ENCODE measurements around the gene ZNF254.

ZNF254 gene

GRCh38 chr19:24062190-24062589 lies 24.8 kb upstream of the ZNF254 start:
- TF ChIP-seq SIN3A (IDR thresholded peaks at IDR 0.05; ENCODE audit: borderline replicate concordance, insufficient read depth, low read length) (no peak), TAF1 (IDR thresholded peaks at IDR 0.05; ENCODE audit: borderline replicate concordance, insufficient read depth, low read length) (no peak), FOXP2 (optimal IDR thresholded peaks at IDR 0.05; ENCODE audit: borderline replicate concordance, extremely low read depth, extremely low read length, insufficient read depth) (no peak), REST (IDR thresholded peaks at IDR 0.05; ENCODE audit: insufficient read depth in 1 of 2, low read depth in 2 of 2, low read length in 2 of 2) (no peak)

DNA sequence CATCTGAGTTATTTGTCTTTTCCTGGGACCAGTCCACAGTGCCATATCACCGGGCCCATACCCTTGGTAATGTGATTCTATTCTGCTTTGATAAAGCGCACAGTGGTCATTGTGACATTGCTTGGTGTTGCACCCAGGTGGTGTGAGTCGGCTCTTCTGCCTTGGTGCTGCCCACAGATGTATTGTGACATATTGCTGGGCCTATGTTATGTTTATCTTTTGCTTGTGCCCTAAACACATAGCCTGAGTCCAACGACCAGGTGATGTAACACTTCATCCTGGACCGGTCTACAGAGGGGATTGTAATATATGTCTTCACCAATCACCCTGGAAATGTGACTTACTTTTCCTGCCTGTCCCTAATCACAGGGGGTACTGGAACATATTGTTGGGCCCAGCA lies 23.7 kb upstream of the ZNF254 start:
- TF ChIP-seq SIN3A (IDR thresholded peaks at IDR 0.05; ENCODE audit: borderline replicate concordance, insufficient read depth, low read length) = no peak
- TF ChIP-seq FOXP2 (optimal IDR thresholded peaks at IDR 0.05; ENCODE audit: borderline replicate concordance, extremely low read depth, extremely low read length, insufficient read depth) = no peak
- TF ChIP-seq REST (IDR thresholded peaks at IDR 0.05; ENCODE audit: insufficient read depth in 1 of 2, low read depth in 2 of 2, low read length in 2 of 2) = no peak
- no peak for TF ChIP-seq POLR2AphosphoS5 (IDR thresholded peaks at IDR 0.05; ENCODE audit: low read depth, low read length)
- no peak for TF ChIP-seq TAF1 (IDR thresholded peaks at IDR 0.05; ENCODE audit: borderline replicate concordance, insufficient read depth, low read length)

GRCh38 chr19:24064175-24064574 lies 22.8 kb upstream of the ZNF254 start:
- TF ChIP-seq REST (IDR thresholded peaks at IDR 0.05; ENCODE audit: insufficient read depth in 1 of 2, low read depth in 2 of 2, low read length in 2 of 2) = no peak
- TF ChIP-seq TAF1 (IDR thresholded peaks at IDR 0.05; ENCODE audit: borderline replicate concordance, insufficient read depth, low read length) = no peak
- TF ChIP-seq FOXP2 (optimal IDR thresholded peaks at IDR 0.05; ENCODE audit: borderline replicate concordance, extremely low read depth, extremely low read length, insufficient read depth) = no peak
- no peak for TF ChIP-seq SIN3A (IDR thresholded peaks at IDR 0.05; ENCODE audit: borderline replicate concordance, insufficient read depth, low read length)
- no peak for TF ChIP-seq POLR2AphosphoS5 (IDR thresholded peaks at IDR 0.05; ENCODE audit: low read depth, low read length)

GRCh38 chr19:24065243-24065642 lies 21.7 kb upstream of the ZNF254 start:
- no peak for TF ChIP-seq SIN3A (IDR thresholded peaks at IDR 0.05; ENCODE audit: borderline replicate concordance, insufficient read depth, low read length)
- TF ChIP-seq POLR2AphosphoS5 (IDR thresholded peaks at IDR 0.05; ENCODE audit: low read depth, low read length) = no peak
- no peak for TF ChIP-seq TAF1 (IDR thresholded peaks at IDR 0.05; ENCODE audit: borderline replicate concordance, insufficient read depth, low read length)
- no peak for TF ChIP-seq REST (IDR thresholded peaks at IDR 0.05; ENCODE audit: insufficient read depth in 1 of 2, low read depth in 2 of 2, low read length in 2 of 2)

Measured in PFSK-1 (cell line).